DND-41 (cell line): ENCODE results near the gene F10.

Experiments used
- EZH2 ChIP-seq: IDR thresholded peaks from 3 replicates; pipeline ENCODE4 v1.6.1; 2012; ENCODE audit warnings: borderline replicate concordance, low read depth, mild to moderate bottlenecking, moderate library complexity, low read length, inconsistent platforms; ENCODE audit not compliant: severe bottlenecking
- TF ChIP-seq, protein P1 (sequence below): IDR thresholded peaks from 2 replicates; pipeline ENCODE4 v1.5.1; 2012; ENCODE audit warnings: borderline replicate concordance, low read length, moderate library complexity, mild to moderate bottlenecking; ENCODE audit not compliant: poor library complexity, severe bottlenecking; ENCODE audit errors: extremely low read depth

DNA sequence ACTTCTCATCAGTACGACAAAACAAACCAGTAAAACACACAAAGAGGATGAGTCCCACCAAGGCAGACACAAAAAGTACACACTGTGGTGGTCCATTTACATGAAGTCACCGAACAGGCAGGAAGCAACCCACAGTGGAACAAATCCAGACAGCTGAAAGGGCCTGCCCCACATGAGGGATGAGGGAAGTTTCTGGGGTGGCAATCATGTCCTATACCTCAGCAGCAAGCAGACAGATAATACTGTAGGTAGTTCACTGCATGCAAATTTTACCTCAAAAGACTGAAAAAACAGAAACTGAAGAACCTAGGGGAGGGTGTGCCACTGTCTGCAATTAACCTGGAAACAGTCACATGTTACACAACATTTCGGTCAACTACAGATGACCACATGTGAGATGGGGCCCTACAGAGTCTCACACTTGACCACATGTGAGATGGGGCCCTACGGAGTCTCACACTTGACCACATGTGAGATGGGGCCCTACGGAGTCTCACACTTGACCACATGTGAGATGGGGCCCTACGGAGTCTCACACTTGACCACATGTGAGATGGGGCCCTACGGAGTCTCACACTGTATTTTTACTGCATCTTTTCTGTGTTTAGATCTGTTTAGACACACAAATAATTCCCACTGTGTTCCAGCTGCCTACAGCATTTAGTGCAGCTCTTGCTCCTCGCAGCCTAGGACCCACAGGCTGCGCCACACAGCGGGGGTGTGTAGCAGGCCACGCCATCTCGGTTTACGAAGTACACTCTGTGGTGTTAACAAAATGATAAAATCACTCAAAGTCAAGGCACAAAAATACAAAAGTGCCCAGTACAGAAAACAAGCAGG, 63.7 kb downstream of the F10 start:
- TF ChIP-seq EZH2, result no peak
- TF ChIP-seq, protein P1, sequence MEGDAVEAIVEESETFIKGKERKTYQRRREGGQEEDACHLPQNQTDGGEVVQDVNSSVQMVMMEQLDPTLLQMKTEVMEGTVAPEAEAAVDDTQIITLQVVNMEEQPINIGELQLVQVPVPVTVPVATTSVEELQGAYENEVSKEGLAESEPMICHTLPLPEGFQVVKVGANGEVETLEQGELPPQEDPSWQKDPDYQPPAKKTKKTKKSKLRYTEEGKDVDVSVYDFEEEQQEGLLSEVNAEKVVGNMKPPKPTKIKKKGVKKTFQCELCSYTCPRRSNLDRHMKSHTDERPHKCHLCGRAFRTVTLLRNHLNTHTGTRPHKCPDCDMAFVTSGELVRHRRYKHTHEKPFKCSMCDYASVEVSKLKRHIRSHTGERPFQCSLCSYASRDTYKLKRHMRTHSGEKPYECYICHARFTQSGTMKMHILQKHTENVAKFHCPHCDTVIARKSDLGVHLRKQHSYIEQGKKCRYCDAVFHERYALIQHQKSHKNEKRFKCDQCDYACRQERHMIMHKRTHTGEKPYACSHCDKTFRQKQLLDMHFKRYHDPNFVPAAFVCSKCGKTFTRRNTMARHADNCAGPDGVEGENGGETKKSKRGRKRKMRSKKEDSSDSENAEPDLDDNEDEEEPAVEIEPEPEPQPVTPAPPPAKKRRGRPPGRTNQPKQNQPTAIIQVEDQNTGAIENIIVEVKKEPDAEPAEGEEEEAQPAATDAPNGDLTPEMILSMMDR, result no peak
